ENCODE measurements around the gene SMIM10L2A.

DNA sequence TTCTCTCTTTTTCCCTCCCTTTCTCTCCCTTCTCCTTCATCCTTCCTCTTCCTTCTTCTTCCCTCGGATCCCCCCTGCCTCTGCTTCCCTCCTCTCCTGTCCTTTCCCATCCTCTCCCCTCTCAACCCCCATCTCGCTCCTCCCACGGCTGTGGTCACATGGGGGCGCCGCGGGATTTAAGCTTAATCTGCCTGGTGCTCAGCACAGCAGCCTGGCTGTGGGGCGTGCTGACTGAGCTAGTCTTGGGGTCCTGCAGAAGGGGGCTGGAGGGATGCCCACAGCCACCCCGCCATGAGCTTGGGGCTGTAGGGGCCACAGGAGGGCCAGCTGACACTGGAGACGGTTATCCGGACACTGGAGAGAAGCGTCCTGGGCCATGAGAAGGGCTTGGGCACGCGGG, 10.7 kb downstream of the SMIM10L2A start:
- no peak for TF ChIP-seq BACH1 (IDR thresholded peaks at IDR 0.05; ENCODE audit: borderline replicate concordance)
- TF ChIP-seq RAD21 (IDR thresholded peaks at IDR 0.05; ENCODE audit: insufficient read depth, low read depth, low read length) = no peak
- no peak for TF ChIP-seq ZZZ3 (IDR thresholded peaks at IDR 0.05; ENCODE audit: control insufficient read depth, insufficient read length, low read depth)
- no peak for TF ChIP-seq NR2C1 (IDR thresholded peaks at IDR 0.05)
- no peak for TF ChIP-seq CHD1 (IDR thresholded peaks at IDR 0.05; ENCODE audit: low read depth, low read length)
- TF ChIP-seq CTCF (IDR thresholded peaks at IDR 0.05 in 2 of 3, conservative IDR thresholded peaks at IDR 0.05 in 1 of 3; ENCODE audit: control insufficient read depth in 2 of 3, extremely low read depth in 1 of 3, insufficient read depth in 1 of 3, low read depth in 3 of 3, low read length in 3 of 3) = no peak
- TF ChIP-seq CHD2 (IDR thresholded peaks at IDR 0.05; ENCODE audit: borderline replicate concordance, low read depth, low read length) = no peak
- TF ChIP-seq, protein P1, sequence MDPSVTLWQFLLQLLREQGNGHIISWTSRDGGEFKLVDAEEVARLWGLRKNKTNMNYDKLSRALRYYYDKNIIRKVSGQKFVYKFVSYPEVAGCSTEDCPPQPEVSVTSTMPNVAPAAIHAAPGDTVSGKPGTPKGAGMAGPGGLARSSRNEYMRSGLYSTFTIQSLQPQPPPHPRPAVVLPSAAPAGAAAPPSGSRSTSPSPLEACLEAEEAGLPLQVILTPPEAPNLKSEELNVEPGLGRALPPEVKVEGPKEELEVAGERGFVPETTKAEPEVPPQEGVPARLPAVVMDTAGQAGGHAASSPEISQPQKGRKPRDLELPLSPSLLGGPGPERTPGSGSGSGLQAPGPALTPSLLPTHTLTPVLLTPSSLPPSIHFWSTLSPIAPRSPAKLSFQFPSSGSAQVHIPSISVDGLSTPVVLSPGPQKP (IDR thresholded peaks at IDR 0.05; ENCODE audit: low read depth, low read length) = no peak
- TF ChIP-seq ASH2L (IDR thresholded peaks at IDR 0.05; ENCODE audit: borderline replicate concordance, low read depth) = no peak
- no peak for TF ChIP-seq SMC3 (IDR thresholded peaks at IDR 0.05; ENCODE audit: borderline replicate concordance, low read length)
- TF ChIP-seq POLR2AphosphoS5 (IDR thresholded peaks at IDR 0.05; ENCODE audit: low read length) = no peak
- no peak for TF ChIP-seq EZH2 (IDR thresholded peaks at IDR 0.05; ENCODE audit: borderline replicate concordance, control insufficient read depth, low read depth, low read length)
- TF ChIP-seq NRF1 (conservative IDR thresholded peaks at IDR 0.05; ENCODE audit: low read depth, low read length) = no peak
- TF ChIP-seq USF2 (IDR thresholded peaks at IDR 0.05; ENCODE audit: borderline replicate concordance, low read depth, low read length) = no peak
